SIG-M5 (cell line): ENCODE results near the gene SYNC.

ENCODE experiments used
- DNase-seq: peaks from one replicate; lab custom pipeline; 2025; lab: John Stamatoyannopoulos, UW

Gene SYNC

DNA sequence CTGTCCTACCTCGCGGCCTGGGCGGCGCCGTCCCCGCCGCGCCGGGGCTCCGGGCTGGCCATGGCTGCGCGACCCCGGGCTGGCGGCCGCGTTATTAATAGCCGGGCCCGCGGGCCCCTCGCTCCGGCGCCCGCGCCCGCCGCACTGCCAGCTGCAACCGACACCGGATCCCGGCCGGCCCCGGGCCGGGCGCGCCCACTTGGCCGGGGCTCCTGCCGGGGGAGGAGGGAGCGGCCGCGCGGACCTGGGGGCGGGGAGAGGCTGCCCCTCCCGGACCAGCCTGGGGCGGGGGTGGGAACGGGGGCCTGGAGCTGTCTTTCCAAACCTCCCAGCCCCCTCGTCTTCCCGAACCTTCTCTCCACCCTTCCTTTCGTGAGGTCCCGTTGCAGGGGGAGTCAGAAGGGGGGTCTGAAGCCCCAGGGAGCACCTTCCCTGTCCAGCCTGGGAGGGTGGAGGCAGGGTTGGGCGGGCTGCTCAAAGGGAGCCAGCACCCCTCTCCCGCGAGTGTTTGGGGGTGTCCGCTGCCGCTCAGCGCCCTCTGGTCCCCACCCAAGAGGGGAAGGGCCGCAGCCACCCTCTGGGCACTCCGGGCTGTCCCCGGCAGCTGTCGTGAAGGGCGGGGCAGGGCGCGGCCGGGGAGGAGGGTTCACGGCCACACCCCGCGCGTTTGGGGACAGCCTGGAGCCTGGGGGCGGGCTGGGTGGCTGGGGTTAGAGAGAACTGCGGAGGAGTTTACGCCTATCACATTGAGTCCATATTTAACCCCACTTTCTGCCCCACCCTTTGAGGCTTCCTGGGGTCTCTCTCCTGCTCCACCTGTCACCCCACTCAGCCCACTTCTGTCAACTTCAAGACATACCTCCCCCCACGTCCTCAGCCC is at the start of gene SYNC:
Gene SYNC (minus strand): TSS at position 172 of the 880 bp plus-strand sequence. CDS start 110 bp downstream, at position 62.
- DNase-seq: no peak

DNA sequence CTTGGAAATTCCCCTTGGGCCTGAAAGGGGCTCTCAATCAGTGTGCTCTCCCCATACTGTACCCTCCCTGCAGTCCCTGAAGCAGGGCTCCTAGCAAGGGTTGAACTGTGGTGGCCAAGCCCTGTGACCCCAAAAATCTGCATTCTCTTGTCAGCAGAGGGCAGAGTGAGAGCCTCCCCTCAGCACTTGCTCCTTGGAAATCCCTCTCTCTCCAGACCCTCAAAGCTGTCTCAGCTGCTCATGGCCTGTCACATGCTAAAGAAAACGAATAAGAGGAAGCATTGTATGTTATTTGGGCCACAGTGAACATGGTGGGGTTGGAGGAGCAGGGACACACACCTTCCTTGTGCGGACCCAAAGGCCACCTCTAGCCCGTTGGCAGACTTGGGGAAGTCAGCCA is 47.2 kb upstream of the SYNC start:
- no peak for DNase-seq

DNA sequence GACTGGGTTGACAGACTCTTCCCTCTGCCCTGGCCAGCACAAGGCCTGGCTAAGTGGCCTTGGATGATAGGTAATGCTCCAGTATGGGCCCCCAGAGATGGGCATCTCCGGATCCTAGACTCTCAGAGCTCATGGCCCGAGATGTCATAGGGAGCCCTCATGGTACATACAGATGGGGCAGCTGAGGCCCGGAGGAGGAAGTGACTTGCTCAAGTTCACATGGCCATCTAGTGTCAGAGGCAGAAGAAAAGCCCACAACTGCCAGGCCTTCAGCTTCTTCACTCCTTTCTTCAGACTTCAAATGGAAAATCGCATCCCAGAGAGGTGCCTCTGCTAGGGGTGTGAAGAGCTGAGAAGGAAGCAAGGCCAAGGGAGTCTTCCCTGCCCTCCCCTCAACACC is 46.8 kb upstream of the SYNC start:
- DNase-seq: no peak

DNA sequence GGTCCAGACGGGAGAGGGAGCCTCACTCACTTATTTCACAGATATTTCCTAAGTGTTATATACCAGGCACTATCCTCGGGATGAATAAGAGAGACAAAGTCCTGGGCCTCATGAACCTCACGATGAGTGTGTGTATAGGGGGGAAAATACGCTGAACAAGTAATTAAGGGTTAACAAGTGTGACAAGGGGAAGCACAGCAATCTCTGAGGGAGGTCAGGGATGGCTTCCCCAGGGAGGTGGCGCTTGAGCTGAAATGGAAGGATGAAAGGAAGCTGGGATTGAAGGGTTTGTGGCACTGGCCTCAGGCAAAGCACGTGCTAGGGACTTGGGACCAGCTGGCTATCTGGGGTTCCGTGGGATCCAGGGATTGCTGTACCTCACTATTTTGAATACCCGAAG is 46.4 kb upstream of the SYNC start:
- DNase-seq: no peak

DNA sequence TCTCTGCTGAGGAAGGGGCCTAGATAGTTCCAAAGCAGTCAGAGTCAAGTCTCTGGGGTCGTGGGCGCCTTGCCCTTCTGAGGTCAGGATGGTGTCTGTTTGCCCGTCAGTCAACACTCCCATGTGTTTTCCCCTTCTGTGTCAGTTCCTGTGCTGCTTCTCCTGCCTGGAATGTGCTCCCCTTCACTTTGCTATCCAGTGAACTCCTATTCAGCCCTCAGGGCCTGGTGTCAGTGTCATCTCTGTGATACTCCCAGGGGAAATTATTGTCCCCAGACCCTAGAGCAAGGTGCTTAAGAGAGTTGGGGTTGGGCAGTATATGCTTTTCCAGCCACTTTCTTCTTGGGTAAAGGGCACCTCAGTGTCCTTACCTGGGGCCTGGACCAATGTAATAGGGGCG is 45.8 kb upstream of the SYNC start:
- DNase-seq: no peak

DNA sequence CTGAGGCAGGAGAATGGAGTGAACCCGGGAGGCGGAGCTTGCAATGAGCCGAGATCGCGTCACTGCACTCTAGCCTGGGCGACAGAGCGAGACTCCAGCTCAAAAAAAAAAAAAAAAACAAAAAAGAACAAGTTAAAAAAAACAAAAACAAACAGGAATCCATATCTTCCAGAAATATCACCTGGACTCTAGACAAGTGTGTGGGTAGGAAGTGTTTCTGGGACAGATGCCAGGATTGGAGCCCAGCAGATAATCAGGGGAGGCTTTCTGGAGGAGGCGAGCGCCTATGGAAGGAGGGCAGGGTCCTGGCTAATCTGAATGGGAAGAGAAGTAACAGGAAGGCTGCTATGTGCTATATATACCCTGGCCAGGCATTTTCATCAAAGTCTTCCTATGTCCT is 43.6 kb upstream of the SYNC start:
- no peak for DNase-seq

DNA sequence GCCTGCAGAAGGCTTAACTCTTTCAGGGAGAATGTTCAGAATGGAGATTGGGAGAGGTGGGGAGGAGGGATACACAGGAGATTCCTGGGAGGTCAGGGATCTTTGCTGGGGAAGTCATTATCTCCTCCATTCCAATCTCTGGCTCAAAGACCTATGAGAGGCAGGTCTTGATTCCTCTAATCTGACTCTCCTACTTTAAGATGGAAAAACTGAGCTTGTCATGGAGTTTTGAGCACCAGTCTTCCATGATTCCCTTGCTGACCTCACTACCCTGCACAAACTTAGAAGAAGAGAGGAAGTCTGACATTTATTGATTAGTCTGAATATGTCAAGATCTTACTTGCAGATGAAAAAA is 41.5 kb upstream of the SYNC start:
- no peak for DNase-seq

DNA sequence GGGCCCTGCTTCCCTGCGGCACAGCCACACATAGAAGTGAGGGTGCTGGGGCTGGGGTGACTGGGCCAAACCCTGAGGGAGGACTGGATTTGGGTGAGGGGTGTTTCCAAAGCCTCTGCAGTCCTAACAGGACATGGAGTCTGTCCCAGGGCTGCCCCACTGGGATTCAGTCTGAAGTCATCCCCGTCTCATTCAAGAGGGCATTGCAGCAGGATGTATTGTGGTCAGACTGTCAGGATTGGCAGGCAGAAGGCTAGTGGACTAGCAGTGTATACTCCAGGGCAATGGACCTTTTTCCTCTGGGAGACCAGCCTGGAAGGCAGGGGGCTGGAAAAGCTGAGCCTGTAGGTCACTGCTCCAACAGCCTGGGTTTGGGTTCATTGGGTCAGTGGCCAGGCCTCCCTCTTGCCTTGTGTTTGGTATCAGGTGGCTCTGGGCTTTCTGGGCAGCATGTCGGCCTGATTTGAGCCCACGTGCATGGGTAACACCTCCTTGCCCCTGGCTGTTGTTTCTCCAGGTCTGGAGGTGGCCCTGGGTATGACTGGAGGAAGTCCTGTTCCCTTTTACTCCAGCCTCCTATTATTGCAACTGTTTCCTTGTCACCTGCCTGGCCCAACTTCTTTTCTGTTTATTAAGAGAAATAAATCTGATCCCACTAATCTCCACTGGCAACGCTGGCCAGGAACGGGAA is 41.0 kb upstream of the SYNC start:
- no peak for DNase-seq

DNA sequence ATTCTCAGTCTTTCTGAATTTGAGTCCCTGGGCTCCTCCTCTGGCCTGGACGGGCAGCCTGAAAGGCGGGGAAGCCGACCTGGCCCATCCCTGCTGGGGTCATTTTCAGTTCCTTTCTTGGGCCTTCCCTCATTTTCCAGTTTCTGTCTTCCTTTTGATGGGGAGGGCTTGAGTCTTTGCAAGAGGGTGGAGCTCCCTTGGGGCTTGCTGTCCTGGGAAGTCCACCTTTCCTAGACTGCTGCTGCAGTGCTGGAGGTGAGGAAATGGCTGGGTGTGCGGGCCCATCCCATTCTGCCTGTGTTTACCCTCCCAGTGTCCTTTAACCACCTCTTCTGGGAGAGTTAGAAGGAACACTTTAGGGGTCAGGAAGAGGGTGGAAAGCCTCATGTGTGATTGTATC is 40.4 kb upstream of the SYNC start:
- DNase-seq: no peak

DNA sequence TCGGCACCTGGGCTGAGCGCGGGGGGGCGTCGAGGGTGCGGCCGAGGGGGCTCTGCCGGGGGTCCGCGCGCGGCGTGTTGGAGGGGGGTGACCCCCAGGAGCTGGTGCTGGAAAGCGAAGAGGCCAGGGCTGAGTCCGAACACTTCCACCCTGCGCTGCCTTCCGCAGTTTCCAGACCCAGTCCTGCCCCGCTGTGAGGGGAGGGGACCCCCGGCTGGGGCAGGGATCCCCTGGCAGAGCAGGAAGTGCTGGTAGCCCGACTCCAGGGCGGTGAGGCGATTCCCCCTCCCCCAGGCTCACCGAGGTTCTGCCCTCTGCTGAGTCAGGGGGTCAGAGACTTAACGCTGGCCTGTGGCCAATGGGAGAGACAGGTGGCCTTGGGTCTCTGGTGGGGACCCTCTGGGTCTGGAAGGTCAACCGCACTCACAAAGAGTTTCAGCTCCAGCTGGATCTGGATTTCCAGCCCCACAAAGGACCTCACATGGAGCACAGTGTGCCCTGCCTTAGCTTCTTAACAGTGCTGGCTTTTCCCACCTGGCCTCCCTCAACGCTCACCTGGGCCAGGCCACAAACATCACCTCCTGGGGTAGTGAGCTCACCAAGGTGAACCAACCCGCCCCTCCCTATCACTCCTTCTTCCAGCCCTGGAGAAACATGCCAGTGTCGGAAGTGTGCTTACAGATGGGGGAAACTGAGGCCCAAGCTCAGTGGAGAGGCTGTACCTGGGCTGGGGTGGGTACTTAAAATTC is 39.8 kb upstream of the SYNC start:
- DNase-seq: no peak

DNA sequence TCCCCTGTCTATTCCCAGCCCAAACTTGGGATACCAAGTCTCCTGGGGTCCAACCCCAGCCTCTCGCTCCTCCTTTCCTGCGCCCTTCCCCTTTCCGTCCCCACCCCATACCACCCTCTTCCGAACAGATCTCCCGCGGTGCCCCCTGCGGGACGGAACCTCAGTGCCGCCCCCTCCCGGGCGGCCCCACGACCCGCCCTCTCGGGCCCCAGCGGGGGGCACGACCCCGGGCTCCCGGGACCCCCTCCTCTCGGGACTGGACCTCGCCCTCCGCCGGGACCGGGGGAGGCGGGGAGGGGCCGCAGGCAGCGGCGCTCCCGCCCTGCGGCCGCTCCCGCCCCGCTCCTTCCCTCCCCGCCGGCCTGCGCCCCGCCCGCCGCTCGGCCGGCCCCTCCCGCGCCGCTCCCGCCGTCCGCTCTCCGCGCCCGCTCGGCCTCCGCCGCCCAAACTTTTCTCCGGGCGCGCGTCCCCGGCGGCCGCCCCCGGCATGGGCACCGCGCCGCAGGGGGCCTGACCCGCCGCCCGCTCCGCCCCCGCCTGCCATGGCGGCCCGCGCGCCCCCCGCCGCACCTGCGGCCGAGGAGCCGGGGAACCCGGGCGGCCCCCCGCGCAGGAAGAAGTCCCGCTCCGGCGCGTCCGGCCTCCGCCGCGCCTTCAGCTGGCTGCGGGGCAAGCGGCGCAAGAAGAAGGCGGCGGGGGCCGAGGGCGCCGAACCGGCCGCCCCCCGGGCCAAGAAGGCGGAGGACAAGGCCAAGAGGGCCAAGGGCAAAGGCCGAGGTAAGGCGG is 39.0 kb upstream of the SYNC start:
- DNase-seq: no peak

DNA sequence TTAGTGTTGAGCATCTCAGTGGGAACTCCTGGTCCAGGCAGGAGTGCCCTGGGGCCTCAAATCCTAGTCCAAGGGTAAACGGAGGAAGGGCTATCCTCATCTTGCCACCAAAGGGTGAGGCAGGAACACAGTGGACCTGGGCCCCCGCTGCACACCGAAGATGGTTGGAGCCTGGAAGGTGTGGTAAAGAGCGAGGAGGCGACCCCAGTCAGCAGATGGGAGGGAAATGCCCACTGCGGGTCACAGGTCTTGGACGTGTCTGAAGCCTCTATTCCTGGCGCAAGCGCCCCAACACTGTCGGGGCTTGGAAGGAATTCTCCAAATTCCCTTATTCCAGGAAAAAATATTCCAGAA is 38.5 kb upstream of the SYNC start:
- no peak for DNase-seq

DNA sequence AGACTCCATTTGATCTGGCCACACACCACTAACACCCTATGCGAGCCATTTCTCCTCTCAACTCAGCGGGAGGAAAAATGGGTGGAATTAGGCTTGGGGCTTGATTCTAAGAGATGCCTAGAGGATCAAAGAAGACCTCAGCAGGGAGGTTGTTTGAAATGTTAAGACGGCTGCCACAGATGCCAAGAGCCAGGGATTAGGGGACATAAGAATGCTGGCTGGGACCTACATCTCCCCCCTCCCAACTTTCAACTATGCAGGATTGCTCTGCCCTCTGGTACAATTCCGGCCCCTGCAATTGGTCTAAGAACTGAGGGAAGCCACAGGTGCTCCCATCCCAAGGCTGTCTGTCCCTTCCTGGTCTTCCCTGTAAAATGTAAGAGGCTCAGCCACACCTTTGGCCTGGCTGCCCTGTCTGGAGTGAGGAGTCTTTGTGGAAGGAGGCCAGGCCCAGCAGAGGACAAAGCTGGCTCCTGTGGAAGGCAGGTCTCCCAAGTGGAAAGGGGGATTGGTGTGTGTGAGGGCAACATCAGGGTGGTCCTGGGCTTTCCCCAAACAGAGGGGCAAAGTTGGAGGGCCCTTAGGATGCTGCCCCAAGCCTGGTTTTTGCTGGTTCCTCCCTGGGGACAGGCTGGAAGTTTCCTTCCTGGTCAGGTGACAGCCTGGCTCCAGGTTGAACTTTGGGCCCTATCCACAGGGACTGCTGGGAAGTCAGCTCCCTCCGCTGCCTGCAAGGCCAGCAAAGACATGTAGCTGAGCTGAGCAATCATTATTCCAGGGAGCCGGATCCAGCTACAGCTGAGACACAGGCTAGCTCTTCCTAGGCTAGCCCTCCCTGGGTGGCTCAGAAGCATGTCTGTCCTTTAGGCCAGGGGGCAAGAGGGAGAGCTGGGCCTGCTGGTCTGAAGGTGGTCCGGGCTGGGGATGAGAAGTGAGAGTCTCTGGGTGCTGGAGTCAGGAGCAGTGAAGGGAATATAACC is 34.5 kb upstream of the SYNC start:
- DNase-seq: no peak

DNA sequence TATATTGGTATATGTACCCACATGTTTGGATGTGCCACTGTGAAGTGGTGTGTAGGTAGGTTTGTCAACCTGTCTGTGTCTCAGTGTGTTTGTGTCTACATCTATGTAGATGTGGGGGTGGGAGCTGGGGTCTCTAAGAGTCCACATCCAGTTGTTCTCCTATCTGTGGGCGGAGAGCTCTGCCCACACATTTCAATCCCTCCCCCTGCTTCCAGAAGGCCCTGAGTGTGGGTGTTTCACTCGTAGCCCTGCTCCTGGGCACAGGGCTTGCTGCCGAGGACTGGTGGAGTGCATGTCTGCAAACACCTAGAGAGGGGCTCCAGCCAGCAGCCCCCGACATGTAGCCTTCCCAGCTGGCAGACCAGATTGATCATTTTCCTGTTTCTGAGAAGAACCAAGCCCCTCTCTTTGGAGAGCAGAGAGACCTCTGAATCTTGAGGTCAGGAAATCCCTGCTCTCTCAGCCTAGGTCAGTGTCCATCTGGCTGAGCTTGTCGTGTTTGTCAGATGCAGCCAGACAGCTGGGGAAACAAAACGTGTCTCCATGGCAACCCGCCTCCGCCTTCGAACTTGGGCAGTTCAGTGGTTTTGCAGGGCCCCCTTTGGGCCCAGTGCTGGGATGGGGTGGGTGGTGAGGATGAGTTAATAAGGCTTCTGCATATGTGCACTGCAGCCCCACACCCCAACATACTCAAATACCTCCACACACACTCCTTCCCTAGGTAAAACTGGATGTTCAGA is 31.2 kb upstream of the SYNC start:
- DNase-seq: no peak

DNA sequence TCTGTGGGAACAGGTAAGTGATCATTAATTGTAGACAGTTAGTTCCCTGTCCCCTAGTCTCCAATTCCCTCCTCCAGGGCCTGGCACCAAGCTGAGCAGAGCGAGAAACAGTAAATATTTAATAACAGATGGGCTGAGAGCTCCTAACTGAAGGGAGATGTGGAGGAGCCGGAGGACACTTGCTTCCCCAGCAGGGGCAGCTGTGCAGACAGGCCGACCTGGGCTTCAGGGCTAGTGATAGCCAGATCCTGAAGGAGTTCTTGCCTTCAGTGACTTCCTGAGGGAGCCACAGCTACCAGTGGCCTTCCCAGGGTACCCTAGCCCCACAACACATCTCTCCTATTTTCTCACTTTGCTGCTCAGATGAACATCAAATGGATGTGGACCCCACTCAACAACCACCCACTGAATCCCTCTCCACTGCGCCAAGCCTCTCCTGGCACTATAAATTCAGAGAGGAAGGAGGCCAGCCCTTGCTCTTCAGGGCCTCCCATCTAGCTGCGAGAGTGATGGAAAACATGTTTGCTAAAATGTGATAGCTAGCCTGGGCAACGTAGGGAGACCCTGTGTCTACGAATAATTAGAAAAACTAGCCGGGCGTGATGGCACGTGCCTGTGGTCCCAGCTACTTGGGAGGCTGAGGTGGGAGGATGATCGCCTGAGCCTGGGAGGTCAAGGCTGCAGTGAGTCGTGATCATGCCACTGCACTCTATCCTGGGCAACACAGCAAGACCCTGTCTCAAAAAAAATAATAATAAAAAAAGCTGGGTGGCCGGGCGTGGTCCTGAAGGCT is 26.9 kb upstream of the SYNC start:
- DNase-seq: no peak

DNA sequence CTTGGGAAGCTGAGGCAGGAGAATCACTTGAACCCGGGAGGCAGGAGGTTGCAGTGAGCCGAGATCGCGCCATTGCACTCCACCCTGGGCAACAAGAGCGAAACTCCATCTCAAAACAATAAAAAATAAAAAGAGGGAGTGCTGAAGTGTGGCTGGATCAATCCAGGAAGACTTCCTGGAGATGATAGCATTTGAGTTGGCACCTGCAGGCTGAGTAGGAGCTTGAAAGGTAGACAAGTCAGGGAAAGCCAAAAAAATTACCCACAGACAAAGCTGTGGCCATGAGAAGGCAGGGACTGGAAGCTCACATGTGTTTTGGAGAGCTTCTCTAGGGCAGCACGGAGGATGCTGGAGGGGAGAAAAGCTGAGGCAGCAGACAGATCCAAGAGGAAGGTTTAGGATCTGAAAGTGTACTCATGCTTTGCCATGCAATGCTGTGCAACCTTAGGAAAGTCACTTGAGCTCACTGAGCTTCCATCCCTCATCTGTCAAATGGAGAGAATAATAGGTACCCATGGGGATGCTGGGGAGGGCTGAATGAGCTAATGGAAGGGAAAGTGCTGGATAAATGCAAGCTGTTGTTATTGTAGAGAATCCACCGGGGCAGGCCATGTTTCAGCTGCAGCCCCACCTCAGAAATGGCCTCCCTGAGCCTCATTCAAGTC is 26.0 kb upstream of the SYNC start:
- no peak for DNase-seq

DNA sequence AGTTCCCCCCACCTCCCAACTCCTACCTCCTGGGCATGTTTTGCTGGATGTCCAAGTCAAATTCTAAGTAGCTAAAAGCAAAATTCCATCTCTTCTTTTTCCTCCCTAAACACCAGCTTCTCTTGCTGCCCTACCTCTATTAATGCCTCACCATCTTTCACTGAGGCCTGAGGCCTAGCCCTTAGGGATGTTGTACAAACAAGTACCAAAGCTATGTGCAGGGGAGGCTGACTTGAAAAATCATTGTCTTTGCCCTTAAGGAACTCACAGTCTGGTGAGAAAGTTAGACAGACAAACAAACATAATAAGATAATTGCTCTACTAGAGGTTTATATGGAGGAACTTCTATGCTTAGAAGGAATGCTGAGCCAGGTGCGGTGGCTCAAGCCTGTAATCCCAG is 25.3 kb upstream of the SYNC start:
- DNase-seq: no peak

DNA sequence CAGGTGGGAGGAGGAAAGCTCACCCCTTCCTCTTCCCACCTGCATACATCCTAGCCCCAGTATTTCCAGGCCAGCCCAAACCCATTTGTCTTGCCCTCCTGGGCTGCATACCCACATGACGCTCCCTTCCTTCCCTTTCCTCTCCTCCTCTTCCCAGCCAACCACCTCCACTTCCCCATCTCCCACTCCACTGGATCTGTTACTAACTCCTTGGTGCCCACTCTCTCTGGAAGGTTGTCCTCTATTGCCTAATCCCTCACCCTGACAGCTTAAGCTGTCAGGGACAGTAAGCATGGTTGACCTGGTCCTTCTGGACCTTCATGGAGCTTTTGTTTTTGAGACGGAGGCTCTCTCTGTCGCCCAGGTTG is 23.0 kb upstream of the SYNC start:
- no peak for DNase-seq
